Measurements from ENCODE around the gene PLOD1. TPM values are rescaled to one million over a fixed set of nuclear protein-coding genes. Genes with fewer than 3 reads are reported as not detected.
A peak's percentile ranks its signal among the peaks of the same experiment; 100 is the strongest.

Gene PLOD1
- total and polyA plus RNA-seq, 10 of the 15 experiments (the other 5 are each of a cell fraction or from before 2014, with no cell fraction given), result 10.6 to 42.6 (median 29.3) TPM

GRCh38 chr1:12011998-12012397 is 77.5 kb downstream of the PLOD1 start (continued):
- TF ChIP-seq ZBTB11 (CRISPR knock-in tag; IDR thresholded peaks at IDR 0.05), result no peak
- no peak for TF ChIP-seq IKZF2 (IDR thresholded peaks at IDR 0.05)
- TF ChIP-seq CEBPB (IDR thresholded peaks at IDR 0.05; ENCODE audit: borderline replicate concordance in 1 of 2, low read depth in 2 of 2, low read length in 2 of 2), result no peak

GRCh38 chr1:12012560-12013316 is 78.2 kb downstream of the PLOD1 start:
- Histone ChIP-seq H3K4me3 (no peak overlapping the region), H3K9me3 (replicated peaks; ENCODE audit: control insufficient read depth, insufficient read depth, low read length) (no peaks in the 10 kb centered on the region), H3K4me2 (ENCODE audit: control insufficient read depth, insufficient read depth) (no peak overlapping the region), H3K9ac (ENCODE audit: control insufficient read depth, insufficient read depth, low read length) (no peak overlapping the region), H3K4me1 (ENCODE audit: control insufficient read depth, insufficient read depth, low read length) (no peaks in the 10 kb centered on the region), H3K27me3 (replicated peaks in 1 of 2; ENCODE audit: control insufficient read depth in 2 of 2, insufficient read depth in 2 of 2, low read length in 1 of 2) (no peaks in the 10 kb centered on the region), H3K27ac (ENCODE audit: control insufficient read depth, insufficient read depth) (no peak overlapping the region), H3K36me3 (ENCODE audit: control insufficient read depth in 2 of 2, insufficient read depth in 2 of 2, low read length in 1 of 2) (peaks cover 11 to 19% of the 10 kb centered on the region in 2 experiments; a peak in 3 of 4 replicates), H2AFZ (ENCODE audit: control insufficient read depth, low read depth, low read length) (no peak overlapping the region), H3K79me2 (ENCODE audit: control insufficient read depth, insufficient read depth, low read length) (no peaks in the 10 kb centered on the region), H4K20me1 (ENCODE audit: control insufficient read depth, insufficient read depth) (no peaks in the 10 kb centered on the region)
- in situ Hi-C loops (cut with MboI), result no loop called here
- intact Hi-C loops (cut with micrococcal nuclease; ENCODE audit: unreplicated experiment), result no loop called here
- ChIA-PET POLR2A (interaction anchor here (0.5 kb wide), 1 partner anchor 80 kb away, joined by 3 read pairs; no protein-coding TSS in a partner anchor), CTCF (interaction anchor here (0.9 to 1.1 kb wide), 2 partner anchors 8 to 19 kb away, joined by 3 to 4 read pairs; no protein-coding TSS in a partner anchor), SMC1A (ENCODE audit: uncharacterized antibody, unreplicated experiment) (interaction anchor here (1.0 to 1.2 kb wide), 2 partner anchors 10 to 25 kb away, joined by 3 to 4 read pairs; no protein-coding TSS in a partner anchor), RAD21 (ENCODE audit: unreplicated experiment) (no interaction called here)
- FAIRE-seq (peak; percentile 13), ATAC-seq (no peak), DNase-seq (ENCODE audit: low read depth, low spot score) (no peak)
- 98% methylated on average over 8 of the region's 8 CpGs for WGBS (ENCODE audit: insufficient coverage, insufficient replicate concordance, low lambda C conversion rate, missing lambda C conversion rate)
- BruUV-seq (replicated peaks), result TSS peak; percentile 71
- TF ChIP-seq NFYB (IDR thresholded peaks at IDR 0.05; ENCODE audit: insufficient read depth, low read depth, low read length) (no peak), NFXL1 (IDR thresholded peaks at IDR 0.05; ENCODE audit: borderline replicate concordance) (no peak), SPI1 (IDR thresholded peaks at IDR 0.05; ENCODE audit: borderline replicate concordance, insufficient read depth, low read depth, low read length) (no peak), SUPT20H (IDR thresholded peaks at IDR 0.05; ENCODE audit: borderline replicate concordance, control insufficient read depth, low read depth, low read length) (no peak), NR2C1 (IDR thresholded peaks at IDR 0.05) (no peak), ASH2L (IDR thresholded peaks at IDR 0.05; ENCODE audit: borderline replicate concordance, low read depth) (no peak), TCF12 (IDR thresholded peaks at IDR 0.05; ENCODE audit: low read depth, low read length) (no peak), IRF4 (IDR thresholded peaks at IDR 0.05; ENCODE audit: low read depth, low read length) (no peak), ZBED1 (IDR thresholded peaks at IDR 0.05; ENCODE audit: borderline replicate concordance) (no peak), RAD51 (IDR thresholded peaks at IDR 0.05) (no peak), RUNX3 (IDR thresholded peaks at IDR 0.05; ENCODE audit: low read length) (no peak), POLR2AphosphoS5 (IDR thresholded peaks at IDR 0.05; ENCODE audit: low read length) (no peak), PBX3 (IDR thresholded peaks at IDR 0.05; ENCODE audit: insufficient replicate concordance, low read depth, low read length) (no peak), CHD4 (IDR thresholded peaks at IDR 0.05) (no peak), SMAD5 (IDR thresholded peaks at IDR 0.05; ENCODE audit: low read depth) (no peak)

Measured in GM12878 (cell line).